HG02678 (cell line): ENCODE data around the gene TRMT44.
"Not testable (repeated sequence)": the region's sequence is repeated elsewhere in the genome, so short reads cannot be mapped to it uniquely, and the experiment has no call there.

Experiments
- ATAC-seq: cut with Tn5 transposase; IDR thresholded peaks from one replicate; pipeline ENCODE4 v1.9.1; 2021; ENCODE audit warnings: mild to moderate bottlenecking, moderate library complexity; ENCODE audit not compliant: unreplicated experiment

Gene TRMT44

GRCh38 chr4:8508740-8509139, 68.2 kb downstream of the TRMT44 start:
- no peak for ATAC-seq

DNA sequence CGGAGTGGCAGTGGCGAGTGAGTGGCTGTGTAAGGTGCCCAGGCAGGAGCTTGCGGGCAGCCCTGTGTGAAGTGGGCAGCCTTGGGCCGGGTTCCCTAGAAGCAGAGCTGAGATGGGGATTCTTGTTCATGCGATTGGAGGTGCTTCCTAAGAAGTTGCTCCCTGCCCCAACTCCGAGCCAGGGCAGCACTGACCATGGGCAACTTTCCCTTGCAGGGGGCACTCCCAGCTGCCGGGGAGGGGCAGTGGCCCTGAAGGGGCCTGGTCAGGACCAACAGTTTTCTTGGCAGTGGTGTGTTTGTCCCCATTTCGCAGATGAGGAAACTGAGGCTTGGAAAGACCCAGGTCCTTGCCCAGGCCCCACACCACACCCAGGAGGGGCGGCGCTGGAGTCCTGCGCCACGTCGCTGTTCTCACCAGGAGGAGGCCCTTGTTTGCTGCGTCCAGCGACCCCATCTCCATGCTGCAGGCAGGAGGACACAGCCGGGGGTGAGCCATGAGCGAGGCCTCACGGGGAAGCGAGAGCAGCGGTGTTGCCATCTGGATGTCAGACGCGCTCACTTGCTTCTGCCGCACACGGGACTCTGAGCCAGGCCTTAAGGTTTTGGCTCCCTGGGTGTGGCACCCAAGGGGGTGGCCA, 68.9 kb downstream of the TRMT44 start:
- ATAC-seq, result no peak

DNA sequence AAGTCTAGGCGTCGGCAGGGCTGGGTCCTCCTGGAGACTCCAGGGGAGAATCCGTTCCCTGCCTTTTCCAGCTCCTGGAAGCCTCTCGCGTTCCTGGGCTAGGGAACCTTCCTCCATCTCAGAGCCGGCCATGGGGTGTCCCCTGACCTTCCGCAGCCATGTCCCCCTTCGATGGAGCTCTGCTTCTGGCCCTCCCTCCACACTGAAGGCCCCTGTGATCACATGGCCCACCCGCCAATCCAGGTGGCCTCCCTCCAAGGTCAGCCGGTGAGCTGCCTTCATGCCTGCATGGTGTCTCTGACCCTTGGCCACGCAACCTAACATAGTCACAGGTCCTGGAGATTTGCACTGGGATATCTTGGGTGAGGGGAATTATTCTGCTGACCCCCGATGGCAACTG, 69.6 kb downstream of the TRMT44 start:
- no peak for ATAC-seq

DNA sequence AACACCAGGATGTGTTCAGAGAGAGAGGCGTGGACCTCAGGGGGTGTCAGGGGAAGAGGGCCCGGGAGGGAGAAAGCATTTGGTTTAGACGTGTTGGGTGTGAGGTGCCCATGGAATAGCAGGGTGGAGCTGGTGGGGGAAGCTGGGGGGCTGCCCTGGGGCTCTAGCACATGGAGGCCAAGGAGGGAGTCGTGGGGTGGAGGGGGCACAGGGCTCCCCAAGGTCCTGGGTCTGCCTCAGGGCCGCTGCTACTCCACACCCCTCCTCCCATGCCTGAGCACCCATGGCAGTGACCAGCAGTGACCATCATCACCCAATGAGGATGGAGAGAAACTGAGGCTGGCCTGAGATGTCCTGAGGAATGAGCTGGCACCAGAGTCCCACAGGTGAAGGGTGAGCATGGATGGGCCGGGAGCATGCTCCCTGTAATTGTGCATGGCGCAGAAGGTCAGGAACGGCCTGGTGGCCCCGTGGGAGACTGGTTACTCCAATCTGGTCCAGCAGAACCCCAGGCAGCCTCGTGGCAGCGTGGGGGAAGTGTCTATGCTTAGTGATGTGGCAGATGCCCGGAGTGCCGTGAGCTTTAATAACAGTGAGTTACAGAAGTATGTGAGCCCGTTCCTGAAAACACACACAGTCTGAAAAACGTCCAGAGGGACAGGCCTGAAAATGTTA, 70.2 kb downstream of the TRMT44 start:
- no peak for ATAC-seq

DNA sequence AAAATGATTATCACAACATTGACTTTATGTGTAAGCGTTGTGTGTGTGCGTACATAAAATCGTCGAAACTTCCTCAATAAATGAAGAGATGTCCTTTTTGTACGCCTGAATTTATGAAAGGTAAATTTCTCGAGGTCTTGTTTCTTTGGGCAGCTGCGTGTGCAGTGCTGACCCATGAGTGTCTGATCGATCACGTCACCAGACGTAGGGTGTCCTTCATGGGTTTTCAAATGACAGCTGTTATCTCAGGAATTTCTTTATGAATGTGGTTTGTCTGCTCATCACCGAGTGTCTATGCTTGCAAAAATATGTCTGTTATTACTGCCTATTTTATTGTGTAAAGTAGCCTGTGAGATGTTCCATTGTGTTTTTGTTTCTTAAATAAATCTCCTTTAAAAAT, 71.9 kb downstream of the TRMT44 start:
- no peak for ATAC-seq

DNA sequence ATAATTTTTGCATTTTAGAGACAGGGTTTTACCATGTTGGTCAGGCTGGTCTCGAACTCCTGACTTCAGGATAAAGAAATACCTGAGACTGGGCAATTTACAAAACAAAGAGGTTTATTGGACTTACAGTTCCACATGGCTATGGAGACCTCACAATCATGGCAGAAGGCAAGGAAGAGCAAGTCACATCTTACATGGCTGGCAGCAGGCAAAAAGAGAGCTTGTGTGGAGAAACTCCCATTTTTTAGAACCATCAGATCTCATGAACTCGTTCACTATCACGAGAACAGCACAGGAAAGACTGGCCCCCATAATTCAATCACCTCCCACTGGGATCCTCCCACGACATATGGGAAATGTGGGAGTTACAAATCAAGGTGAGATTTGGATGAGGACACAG, 72.5 kb downstream of the TRMT44 start:
- ATAC-seq, result not testable (repeated sequence)

- ATAC-seq, result no peak
Measured at GRCh38 chr4:8513931-8514330, 73.4 kb downstream of the TRMT44 start.

GRCh38 chr4:8514391-8514790, 73.8 kb downstream of the TRMT44 start:
- ATAC-seq, result no peak

GRCh38 chr4:8515316-8516060, 74.9 kb downstream of the TRMT44 start:
- no peak for ATAC-seq

DNA sequence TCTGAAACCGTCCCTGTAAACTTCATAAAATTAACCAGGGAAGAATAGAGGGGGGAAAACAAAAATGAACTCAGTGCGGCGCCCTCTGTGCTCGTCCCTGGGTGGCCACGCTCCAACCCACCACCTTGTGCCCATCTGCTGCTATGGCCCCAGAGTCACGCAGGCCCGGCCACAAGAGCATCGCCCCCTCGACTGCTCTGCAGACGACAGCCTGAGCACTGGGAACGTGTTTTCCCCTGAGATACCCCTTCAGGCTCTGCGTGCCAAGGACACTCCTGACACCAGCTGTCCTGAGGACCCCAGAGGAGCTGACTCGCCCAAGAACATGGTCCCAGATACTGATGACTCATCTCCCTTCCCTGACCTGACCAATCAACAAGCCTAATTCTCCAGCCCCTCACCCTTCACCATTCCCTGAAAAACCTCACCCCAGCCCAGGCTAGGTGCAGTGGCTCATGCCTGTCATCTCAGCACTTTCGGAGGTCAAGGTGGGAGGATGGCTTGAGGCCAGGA, 75.5 kb downstream of the TRMT44 start:
- no peak for ATAC-seq

GRCh38 chr4:8516996-8517550, 76.5 kb downstream of the TRMT44 start:
- no peak for ATAC-seq

GRCh38 chr4:8517946-8518345, 77.4 kb downstream of the TRMT44 start:
- ATAC-seq, result no peak

GRCh38 chr4:8522160-8523120, 81.9 kb downstream of the TRMT44 start:
- ATAC-seq, result no peak

GRCh38 chr4:8523175-8523574, 82.6 kb downstream of the TRMT44 start:
- ATAC-seq, result no peak

GRCh38 chr4:8523766-8524165, 83.2 kb downstream of the TRMT44 start:
- no peak for ATAC-seq

DNA sequence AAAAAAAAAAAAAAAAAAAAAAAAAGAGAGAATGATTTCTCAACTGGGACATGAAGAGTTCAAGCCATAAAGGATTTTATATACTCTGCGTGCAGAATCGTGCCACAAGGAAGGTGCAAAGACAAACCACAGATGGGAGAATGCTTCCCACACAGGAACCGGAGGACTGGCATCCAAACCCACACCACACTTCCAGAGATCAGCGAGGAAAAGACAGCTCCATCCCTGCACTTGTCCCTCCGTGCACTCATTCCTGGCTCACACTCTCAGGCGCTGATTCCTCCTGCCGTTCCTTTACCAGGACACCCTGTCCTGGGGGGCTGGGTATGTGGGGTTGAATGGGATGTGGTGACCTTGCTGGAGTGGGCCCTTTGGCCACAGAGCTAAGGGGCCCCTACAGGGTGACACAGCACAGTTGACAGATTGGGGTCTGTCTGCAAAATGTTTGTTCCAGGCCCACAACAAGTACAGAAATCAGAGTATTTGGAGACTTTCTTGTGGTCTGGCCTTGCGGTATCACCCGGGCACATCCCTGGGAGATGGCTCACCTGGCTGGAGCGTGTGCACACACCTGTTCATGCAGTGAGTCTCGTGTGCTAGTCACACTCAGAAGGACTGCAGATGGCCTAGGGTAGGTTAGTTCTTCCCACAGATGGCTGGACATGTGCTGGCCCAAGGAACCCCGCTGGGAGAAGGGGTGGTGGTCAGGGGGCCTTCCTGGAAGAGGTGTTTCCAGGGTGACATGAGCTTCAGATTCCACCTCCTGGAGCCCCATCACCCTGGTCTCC, 84.2 kb downstream of the TRMT44 start:
- no peak for ATAC-seq

DNA sequence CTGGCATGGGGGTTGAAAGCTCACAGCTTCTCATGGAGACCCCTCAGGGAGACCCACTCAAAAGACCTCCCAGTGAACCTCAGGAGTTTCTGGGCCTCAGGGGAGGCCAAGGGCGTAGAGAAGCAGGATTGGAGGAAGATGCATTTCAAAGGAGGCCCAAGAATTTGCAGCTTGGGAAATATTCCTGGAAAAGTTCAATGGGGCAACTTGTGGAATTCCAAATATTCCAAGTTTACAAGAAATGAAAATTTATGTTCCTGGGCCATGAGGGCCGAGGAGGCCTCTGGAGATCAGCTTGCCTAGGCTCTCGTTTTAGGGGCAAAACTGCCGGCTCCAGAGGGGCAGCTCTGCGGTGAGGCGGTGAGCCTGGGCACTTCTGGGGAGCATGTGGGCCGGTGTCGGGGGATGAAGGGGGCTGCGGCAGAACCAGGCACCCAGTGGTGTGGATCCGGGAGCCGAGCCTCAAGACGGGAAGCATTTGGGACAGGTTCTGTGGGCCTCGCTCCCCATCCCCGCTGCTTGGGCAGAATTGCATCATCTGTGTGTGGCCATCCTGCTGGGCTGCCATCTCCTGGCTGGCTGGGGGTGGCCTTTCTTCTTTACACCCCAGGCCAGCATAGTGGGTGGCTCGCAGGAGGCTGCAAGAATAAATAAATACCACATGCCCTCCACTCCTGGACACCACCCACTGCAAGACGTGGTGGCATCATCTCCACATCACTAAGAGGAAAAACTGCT, 85.0 kb downstream of the TRMT44 start:
- no peak for ATAC-seq
